ENCODE data around the gene GRPEL1.
A peak's percentile ranks its signal among the peaks of the same experiment; 100 is the strongest.

The GRPEL1 gene

DNA sequence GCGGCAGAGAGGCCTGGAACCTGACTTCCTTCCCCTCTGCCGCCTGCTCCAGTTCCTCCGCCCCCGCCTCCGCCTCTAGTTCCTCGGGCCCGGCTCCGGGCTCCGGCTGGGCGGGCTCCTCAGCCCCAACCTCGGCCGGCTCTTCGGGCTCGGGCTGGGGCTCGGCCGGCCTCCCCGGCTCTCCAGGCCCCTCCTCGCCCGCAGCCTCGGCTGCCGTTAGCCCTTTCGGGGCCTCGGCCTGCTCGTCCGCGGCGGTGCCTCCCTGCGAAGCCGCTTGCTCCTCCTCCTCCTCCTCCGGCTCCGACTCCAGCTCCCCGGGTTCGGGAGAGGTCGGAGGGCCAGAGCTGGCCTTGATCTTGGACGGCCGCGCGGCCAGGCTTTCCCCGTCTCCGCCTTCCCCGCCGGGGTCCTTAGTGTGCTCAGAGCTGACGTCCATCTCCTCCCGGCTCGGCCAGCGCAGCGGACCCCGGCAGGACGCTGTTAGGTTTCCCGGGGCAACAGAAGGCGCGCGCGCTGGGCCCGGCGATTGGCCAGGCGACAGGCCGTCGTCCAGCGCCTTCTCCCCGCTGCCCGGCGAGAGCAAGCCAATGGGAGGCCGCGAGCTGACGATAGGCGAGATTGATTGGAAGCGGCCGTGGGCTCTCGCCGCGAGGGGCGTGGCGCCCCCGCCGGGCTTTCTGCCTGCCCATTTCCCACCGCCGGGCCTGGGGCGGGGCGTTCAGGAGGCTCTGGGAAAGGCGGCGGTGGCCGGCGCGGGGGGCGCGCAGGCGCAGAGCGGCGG is 25.2 kb downstream of the GRPEL1 start:
- no peaks in the 10 kb centered on the region for H3K27me3 ChIP-seq
- TF ChIP-seq, protein P1, sequence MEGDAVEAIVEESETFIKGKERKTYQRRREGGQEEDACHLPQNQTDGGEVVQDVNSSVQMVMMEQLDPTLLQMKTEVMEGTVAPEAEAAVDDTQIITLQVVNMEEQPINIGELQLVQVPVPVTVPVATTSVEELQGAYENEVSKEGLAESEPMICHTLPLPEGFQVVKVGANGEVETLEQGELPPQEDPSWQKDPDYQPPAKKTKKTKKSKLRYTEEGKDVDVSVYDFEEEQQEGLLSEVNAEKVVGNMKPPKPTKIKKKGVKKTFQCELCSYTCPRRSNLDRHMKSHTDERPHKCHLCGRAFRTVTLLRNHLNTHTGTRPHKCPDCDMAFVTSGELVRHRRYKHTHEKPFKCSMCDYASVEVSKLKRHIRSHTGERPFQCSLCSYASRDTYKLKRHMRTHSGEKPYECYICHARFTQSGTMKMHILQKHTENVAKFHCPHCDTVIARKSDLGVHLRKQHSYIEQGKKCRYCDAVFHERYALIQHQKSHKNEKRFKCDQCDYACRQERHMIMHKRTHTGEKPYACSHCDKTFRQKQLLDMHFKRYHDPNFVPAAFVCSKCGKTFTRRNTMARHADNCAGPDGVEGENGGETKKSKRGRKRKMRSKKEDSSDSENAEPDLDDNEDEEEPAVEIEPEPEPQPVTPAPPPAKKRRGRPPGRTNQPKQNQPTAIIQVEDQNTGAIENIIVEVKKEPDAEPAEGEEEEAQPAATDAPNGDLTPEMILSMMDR (IDR thresholded peaks at IDR 0.05) = peak; percentile 80
- peaks cover 11% of the 10 kb centered on the region for H3K36me3 ChIP-seq
- H3K4me3 ChIP-seq (ENCODE audit: low read depth in 1 of 2, low read length in 1 of 2) = peak overlapping the region; percentile 76 to 85
- H3K27ac ChIP-seq = peak overlapping the region; percentile 90
- H3K4me1 ChIP-seq (ENCODE audit: control insufficient read depth in 1 of 2, insufficient read depth in 1 of 2, low read depth in 1 of 2, low read length in 1 of 2) = peaks cover 46 to 56% of the 10 kb centered on the region in 2 experiments
- no peaks in the 10 kb centered on the region for H3K9me3 ChIP-seq

DNA sequence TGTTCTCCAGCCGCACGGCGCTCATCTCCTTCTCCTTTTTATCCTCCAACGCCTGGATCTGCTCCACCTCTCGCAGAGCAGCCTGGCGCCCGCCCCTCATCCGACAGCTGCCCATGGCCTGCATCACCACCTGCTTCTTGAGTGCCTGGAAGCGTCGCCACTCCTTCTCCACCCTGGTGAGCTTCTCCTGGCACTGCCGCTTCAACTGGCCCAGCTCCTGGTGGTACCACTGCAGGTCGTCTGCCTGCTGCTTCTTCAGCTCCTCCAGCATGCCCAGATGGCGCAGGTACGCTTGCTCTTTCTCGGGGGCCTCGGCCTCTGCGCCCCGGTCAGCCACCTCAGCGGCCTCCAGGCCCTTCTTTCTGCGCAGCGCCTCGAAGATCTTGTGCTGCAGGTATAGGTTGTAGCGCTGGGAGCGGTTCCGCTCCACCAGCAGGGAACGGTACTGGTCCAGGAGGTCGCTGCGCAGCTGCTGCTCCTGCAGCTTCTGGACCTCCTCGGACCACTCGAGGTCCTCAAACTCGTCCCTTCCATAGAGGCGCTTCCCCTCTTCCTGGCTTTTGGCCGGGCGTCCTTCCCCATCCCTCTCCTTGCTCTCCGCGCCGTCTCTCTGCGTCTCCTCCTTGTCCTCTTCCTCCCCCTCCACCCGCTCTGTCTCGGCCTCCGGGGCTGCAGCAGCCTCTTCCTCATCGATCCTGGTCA is 25.9 kb downstream of the GRPEL1 start:
- H3K4me3 ChIP-seq (ENCODE audit: low read depth in 1 of 2, low read length in 1 of 2) = peak overlapping the region; percentile 76 to 85
- H3K27ac ChIP-seq = peak overlapping the region; percentile 90
- peaks cover 7% of the 10 kb centered on the region for H3K36me3 ChIP-seq
- peaks cover 46 to 51% of the 10 kb centered on the region in 2 experiments for H3K4me1 ChIP-seq (ENCODE audit: control insufficient read depth in 1 of 2, insufficient read depth in 1 of 2, low read depth in 1 of 2, low read length in 1 of 2)
- H3K27me3 ChIP-seq = peaks cover 5% of the 10 kb centered on the region
- H3K9me3 ChIP-seq = no peaks in the 10 kb centered on the region
- TF ChIP-seq, protein P1 (IDR thresholded peaks at IDR 0.05) = no peak

DNA sequence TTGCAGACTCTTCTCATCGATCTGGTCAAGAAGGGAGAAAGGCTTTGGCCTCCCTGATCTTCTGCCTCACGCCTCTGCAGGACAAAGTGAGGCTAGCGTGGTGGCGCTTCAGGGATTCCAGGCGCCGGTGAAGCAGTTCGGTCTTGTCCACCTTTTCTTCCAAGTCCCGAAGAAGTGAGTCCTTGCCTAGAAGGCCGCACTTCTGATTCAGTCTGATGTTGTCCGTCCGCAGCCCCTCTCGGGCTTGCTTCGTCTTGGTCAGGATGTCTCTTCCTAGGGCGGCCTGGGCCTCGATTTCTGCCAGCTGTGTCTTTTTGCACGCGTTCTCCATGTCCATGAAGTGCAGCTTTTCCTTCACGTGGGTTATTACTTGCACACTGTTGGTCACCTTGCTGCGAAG is 26.6 kb downstream of the GRPEL1 start:
- Histone ChIP-seq H3K27me3 (peaks cover 12% of the 10 kb centered on the region), H3K36me3 (peaks cover 7% of the 10 kb centered on the region), H3K9me3 (no peaks in the 10 kb centered on the region), H3K4me3 (ENCODE audit: low read depth in 1 of 2, low read length in 1 of 2) (peak overlapping the region; percentile 76 to 85), H3K4me1 (ENCODE audit: control insufficient read depth in 1 of 2, insufficient read depth in 1 of 2, low read depth in 1 of 2, low read length in 1 of 2) (peaks cover 41 to 44% of the 10 kb centered on the region in 2 experiments), H3K27ac (peak overlapping the region; percentile 90)
- TF ChIP-seq, protein P1 (IDR thresholded peaks at IDR 0.05) = no peak

DNA sequence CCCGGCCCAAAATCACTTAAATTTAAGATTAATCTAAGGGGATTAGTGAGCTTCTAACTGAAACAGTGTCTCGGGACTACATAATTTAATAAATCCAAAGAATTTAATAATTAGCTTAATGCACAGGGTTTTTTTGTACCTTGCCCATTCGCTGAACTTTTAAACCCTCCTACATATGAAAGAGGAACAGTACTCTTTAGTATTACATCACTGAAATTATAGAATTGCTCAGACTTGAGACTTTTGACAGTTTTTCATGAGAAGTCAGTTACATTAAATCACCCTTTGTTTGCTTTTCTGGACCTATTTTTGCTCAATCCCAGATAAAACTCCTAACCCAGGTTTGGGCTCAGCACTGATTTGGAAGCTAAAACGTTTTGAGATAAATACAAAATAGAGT is 27.1 kb downstream of the GRPEL1 start:
- no peak overlapping the region for H3K27ac ChIP-seq
- peaks cover 36 to 39% of the 10 kb centered on the region in 2 experiments for H3K4me1 ChIP-seq (ENCODE audit: control insufficient read depth in 1 of 2, insufficient read depth in 1 of 2, low read depth in 1 of 2, low read length in 1 of 2)
- peaks cover 12% of the 10 kb centered on the region for H3K27me3 ChIP-seq
- H3K36me3 ChIP-seq = peaks cover 4% of the 10 kb centered on the region
- H3K9me3 ChIP-seq = no peaks in the 10 kb centered on the region
- H3K4me3 ChIP-seq (ENCODE audit: low read depth in 1 of 2, low read length in 1 of 2) = no peak overlapping the region
- TF ChIP-seq, protein P1 (IDR thresholded peaks at IDR 0.05) = no peak

DNA sequence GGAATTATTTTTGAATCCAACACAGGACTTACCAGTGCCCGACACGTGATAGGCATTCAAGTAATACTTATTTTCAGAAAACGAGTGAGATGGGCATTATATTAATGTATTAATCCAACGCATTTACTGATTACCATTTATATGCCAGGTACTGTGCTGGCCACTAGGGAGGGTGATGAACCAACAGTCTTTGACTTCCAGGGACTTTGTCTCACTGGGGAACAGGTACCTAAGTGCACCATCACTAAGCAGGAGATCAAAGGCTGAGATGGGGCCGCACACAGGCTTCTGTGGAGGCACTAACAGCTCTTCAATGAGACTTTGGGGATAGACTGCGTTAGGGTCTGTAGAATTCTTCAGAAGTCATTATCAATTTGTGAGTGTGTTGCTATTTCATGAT is 30.4 kb downstream of the GRPEL1 start:
- Histone ChIP-seq H3K4me3 (ENCODE audit: low read depth in 1 of 2, low read length in 1 of 2) (no peak overlapping the region), H3K27ac (no peak overlapping the region)
- TF ChIP-seq, protein P1 (IDR thresholded peaks at IDR 0.05) = no peak

More for the DNA sequence above, 30.4 kb downstream of the GRPEL1 start:
- Histone ChIP-seq H3K27me3 (peaks cover 12% of the 10 kb centered on the region), H3K9me3 (no peaks in the 10 kb centered on the region), H3K4me1 (ENCODE audit: control insufficient read depth in 1 of 2, insufficient read depth in 1 of 2, low read depth in 1 of 2, low read length in 1 of 2) (peaks cover 14 to 18% of the 10 kb centered on the region in 2 experiments), H3K36me3 (peaks cover 11% of the 10 kb centered on the region)

All from neutrophil (primary cell).